Measurements from ENCODE around the gene ZNF512.
"Not testable (repeated sequence)": the region's sequence is repeated elsewhere in the genome, so short reads cannot be mapped to it uniquely, and the experiment has no call there.

The ZNF512 gene

DNA sequence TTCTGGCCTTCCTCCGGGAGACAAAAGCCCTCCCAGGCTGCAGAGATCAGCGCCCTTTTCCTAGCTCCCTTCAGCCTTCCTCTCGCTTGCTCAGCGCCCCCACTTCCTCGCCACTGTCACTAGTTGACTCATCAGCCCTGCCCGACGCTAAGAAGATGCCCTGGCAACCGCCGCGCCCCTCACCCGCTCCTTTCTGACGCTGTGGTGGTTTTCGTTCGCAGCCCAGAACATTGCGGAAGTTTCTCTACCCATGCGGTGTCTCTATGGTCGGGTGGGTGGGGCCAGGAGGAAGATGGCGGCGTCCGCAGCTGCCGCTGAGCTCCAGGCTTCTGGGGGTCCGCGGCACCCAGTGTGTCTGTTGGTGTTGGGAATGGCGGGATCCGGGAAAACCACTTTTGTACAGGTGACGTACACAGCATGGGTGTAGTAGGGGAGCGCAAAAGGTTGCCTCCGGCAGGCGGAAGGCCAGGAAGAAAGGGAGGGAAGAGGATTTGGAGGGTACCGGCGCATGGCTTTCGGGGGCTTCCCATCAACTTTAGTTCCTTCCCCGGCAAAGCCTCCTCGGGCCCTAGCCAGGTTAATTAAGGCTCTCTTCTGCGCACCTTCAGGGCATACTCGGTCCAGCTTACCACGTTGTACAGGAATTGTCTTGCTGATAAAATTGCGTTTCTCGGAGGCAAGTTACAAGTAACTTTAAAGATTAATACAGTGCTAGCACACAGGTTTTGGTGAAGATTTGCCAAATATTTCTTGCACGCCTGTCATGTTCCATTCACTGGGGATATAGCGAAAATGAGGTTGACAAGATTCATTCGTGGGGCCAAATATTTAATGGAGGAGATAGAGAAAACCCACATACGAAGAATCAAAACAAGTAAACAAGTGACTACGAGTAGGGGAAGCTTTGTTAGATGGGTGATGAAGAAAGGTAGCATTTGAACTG is 46.2 kb downstream of the ZNF512 start, which contains the start of the genes CCDC121 and GPN1:
Gene CCDC121, minus strand, starts transcription at position 246 of the 943 bp plus-strand sequence. CDS start 1,213 bp downstream, outside the sequence.
Gene GPN1, plus strand, starts transcription at position 284 of the 943 bp plus-strand sequence. Its CDS starts 9 bp downstream, at position 293.
- in situ Hi-C loops (cut with HindIII; ENCODE audit: low sequenced_read_pairs): no loop called here

GRCh38 chr2:27630257-27630656 is 47.4 kb downstream of the ZNF512 start:
- in situ Hi-C loops (cut with HindIII; ENCODE audit: low sequenced_read_pairs): not testable (repeated sequence)

GRCh38 chr2:27634291-27634690 is 51.4 kb downstream of the ZNF512 start:
- in situ Hi-C loops (cut with HindIII; ENCODE audit: low sequenced_read_pairs): no loop called here

DNA sequence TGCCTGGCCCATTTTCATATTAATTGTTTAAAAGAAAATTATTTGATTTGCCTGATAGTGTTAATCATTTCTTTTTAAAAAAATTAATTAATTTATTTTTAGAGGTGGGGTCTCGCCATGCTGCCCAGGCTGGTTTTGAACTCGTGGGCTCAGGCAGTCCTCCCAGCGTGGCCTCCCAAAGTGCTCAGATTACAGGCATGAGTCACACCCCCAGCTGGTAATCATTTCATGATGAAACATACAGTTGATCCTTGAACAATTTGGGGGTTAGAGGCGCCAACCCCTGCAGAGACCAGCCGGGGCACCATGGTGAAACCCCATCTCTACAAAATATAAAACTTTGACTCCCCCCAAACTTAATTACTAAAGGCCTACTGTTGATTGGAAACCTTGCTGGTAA is 53.9 kb downstream of the ZNF512 start:
- in situ Hi-C loops (cut with HindIII; ENCODE audit: low sequenced_read_pairs): no loop called here

DNA sequence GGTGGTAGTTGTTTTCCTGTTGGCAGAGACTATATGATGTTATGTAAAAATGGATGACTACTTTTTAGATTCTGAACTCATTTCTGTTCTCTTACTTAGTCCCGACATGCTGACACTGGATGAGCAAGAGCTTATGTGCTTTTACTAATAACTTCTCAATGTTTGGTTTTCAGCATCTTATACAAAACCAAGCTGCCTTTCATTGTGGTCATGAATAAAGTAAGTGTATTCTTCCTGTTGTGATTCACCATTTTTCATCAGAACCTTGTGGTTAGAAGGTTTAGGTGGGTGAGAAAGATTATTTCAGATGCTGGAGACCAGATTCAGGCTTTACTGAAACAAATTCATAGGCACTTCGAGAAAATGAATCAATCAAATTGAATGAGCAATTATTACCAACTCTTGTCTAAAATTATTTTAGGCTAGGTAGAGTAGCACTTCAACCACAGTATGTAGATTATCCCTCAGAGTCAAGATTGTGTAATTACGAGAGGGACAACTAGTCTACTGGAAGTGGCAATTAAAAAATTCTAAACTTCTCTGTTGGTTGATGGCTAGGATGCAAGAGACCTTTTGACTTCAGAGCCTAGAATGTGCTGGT is 55.3 kb downstream of the ZNF512 start:
- in situ Hi-C loops (cut with HindIII; ENCODE audit: low sequenced_read_pairs): no loop called here

GRCh38 chr2:27638709-27639108 is 55.9 kb downstream of the ZNF512 start:
- in situ Hi-C loops (cut with HindIII; ENCODE audit: low sequenced_read_pairs): no loop called here

DNA sequence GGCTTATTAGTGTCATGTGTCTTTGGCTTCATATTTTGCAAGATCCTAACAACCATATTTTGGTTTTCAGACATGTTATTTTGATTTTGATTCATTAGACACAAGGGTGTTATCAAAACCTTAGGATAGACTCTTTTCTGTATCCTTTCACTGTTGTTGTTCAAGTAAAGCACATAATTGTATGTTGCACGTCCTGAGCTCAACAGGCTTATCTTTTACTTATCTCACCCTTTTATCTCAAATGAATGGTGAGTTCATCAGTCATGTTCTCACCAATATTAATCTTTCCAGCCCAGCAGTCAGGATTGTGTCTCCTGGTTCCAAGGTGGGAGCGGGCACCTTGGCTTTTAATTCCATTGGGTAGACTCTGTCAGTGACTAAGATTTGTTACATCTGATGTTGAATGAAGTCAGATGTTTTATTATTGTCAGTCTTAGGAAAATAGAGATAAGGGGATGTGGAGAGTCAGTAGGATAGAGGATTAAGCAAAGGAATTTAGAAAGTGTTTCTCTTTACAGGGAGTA is 57.9 kb downstream of the ZNF512 start:
- in situ Hi-C loops (cut with HindIII; ENCODE audit: low sequenced_read_pairs): no loop called here

- in situ Hi-C loops (cut with HindIII; ENCODE audit: low sequenced_read_pairs): no loop called here
Observed at GRCh38 chr2:27645197-27645596, 62.4 kb downstream of the ZNF512 start.

GRCh38 chr2:27647289-27647688 is 64.4 kb downstream of the ZNF512 start:
- in situ Hi-C loops (cut with HindIII; ENCODE audit: low sequenced_read_pairs): no loop called here

DNA sequence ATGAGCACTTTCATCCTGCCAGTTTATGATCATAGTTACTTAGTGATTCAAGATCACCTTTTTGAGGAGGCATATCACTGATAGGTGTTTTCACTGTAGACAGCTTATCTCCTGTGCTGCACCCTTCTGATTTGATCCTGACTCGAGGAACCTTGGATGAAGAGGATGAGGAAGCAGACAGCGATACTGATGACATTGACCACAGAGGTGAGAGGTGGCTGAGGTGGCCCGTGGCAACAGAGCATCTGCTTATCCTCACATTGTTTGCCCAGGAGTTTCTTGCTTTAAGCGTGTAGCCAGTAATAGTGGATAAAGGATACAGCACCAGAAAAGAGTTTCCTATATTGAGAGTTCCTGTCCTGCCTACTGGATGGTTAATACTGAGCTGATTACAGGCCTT is 64.9 kb downstream of the ZNF512 start:
- in situ Hi-C loops (cut with HindIII; ENCODE audit: low sequenced_read_pairs): no loop called here

DNA sequence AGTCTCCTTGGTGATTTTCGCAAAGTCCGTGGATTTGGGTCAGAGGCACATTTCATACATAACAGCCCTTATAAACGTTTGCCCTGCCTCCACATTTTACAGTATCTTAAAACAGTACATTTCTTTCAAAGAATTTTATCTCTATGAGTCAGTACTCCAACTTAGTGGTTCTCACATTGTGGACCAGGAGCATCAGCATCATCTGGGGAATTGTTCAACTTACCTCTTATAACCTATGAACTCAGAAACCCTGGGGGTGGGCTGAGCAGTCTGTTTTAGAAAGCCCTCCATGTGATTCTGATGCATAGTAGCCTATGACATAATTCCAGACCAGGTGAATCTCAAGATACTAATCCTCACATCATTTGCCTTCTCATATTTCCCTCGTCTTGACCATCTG is 68.2 kb downstream of the ZNF512 start:
- in situ Hi-C loops (cut with HindIII; ENCODE audit: low sequenced_read_pairs): no loop called here

- in situ Hi-C loops (cut with HindIII; ENCODE audit: low sequenced_read_pairs): no loop called here
Observed at GRCh38 chr2:27652341-27652740, 69.5 kb downstream of the ZNF512 start.

GRCh38 chr2:27652790-27653189 is 69.9 kb downstream of the ZNF512 start:
- in situ Hi-C loops (cut with HindIII; ENCODE audit: low sequenced_read_pairs): no loop called here

DNA sequence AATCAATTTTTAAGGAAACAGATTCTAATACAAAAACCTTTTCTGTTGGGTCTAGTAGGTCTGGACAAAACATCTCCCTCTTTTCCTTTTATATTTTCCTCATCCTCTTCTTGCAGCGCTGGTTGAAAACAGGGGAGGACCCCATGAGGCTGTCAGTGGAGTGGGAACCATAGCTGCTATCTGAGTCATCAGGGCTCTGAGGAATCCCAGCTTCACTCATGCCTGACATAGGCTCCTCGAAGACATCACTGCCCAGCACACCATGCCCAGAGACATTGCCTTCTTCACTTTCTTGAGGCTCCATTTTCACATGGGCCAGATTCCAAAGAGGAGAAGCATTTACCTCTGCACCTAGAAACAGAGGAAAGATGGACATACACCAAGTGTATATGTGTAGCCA is 70.6 kb downstream of the ZNF512 start:
- in situ Hi-C loops (cut with HindIII; ENCODE audit: low sequenced_read_pairs): no loop called here

DNA sequence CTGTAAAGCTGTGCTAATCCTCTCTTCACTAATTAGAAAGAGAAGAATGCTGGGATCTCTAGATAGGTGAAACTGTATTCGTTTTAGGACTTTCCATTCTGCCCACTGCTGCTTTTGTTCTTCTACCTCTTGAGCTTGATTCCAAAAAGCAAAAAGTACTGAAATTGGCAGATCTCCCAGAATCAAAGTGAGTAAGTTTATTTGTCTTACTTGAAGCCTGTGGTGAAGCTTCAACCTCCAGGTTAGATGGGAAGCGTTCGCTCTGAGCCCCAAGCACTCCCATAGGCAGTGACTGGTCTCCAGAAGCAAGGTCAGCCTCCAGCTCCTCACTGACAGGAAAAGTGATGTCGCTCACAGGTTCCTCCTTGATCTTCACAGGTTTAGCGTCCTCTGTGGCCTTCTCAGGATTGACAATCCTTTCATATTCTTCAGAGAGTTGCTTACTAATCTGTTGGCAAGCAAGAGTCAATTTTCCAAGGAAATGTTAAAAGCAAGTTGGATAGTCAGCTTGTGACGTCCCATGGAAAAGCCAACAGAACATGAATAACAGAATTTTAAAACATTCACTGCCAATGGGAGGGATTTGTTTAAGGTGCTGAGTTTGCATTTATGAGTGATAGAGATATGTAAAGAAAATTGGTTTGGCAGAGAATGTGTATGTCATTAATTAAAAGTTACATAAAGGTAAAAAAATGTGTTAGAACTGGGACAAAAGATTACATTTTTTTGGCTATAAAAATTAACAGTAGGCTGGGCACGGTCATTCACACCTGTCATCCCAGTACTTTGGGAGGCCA is 72.5 kb downstream of the ZNF512 start:
- in situ Hi-C loops (cut with HindIII; ENCODE audit: low sequenced_read_pairs): loop anchor here (5.0 kb wide), 1 partner anchor 83 kb away; no protein-coding TSS in a partner anchor

- in situ Hi-C loops (cut with HindIII; ENCODE audit: low sequenced_read_pairs): no loop called here
Observed at GRCh38 chr2:27661371-27661770, 78.5 kb downstream of the ZNF512 start.

GRCh38 chr2:27663285-27664153 is 80.7 kb downstream of the ZNF512 start, which contains the start of the genes SLC4A1AP and SUPT7L:
TSS of gene SLC4A1AP (plus strand) at chr2:27663889. CDS start at chr2:27663915, 26 bp downstream.
TSS of gene SUPT7L (minus strand) at chr2:27663614. CDS start at chr2:27662192, 1,422 bp downstream.
- in situ Hi-C loops (cut with HindIII; ENCODE audit: low sequenced_read_pairs): no loop called here

DNA sequence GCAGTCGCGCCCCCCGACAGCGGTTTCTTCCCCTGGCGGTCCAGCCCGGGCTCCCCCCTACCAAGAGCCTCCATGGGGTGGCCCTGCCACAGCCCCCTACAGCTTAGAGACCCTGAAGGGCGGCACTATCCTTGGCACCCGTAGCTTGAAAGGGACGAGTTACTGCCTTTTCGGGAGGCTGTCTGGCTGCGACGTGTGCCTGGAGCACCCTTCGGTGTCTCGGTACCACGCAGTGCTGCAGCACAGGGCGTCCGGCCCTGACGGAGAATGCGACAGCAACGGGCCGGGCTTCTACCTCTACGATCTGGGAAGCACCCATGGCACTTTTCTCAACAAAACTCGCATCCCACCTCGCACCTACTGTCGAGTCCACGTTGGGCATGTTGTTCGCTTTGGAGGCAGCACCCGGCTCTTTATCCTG is 81.3 kb downstream of the ZNF512 start:
- in situ Hi-C loops (cut with HindIII; ENCODE audit: low sequenced_read_pairs): no loop called here

DNA sequence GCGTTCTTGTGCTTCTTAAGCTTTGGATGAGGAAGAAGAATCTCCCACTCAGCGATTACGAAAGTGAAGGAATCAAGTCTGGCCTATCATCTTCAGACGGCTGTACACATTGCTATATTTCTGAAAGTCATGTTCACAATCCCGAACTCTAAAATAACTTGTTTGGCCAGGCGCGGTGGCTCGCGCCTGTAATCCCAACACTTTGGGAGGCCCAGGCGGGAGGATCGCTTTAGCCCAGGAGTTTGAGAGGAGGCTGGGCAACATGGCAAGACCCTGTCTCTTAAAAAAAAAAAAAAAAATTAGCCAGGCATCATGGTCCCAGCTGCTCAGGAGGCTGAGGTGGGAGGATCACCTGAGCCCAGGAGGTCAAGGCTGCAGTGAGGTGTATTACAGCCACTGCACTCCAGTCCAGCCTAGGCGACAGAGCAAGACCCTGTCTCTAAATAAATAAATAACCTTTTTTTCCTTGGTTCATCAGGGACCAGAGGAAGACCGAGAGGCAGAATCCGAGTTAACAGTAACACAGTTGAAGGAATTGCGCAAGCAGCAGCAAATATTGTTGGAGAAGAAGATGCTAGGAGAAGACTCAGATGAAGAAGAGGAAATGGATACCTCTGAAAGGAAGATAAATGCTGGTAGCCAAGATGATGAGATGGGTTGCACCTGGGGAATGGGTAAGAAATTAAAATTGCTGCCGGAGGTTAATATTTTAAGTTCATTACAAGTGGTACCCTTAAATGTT is 82.0 kb downstream of the ZNF512 start:
- in situ Hi-C loops (cut with HindIII; ENCODE audit: low sequenced_read_pairs): no loop called here
